ENCODE results near the gene DYNLL1. TPM values are rescaled to one million over a fixed set of nuclear protein-coding genes. Genes with fewer than 3 reads are reported as not detected.

The DYNLL1 gene
- total and polyA plus RNA-seq, 2 of the 13 experiments (the other 11 are each of a cell fraction or from before 2014, with no cell fraction given), result 271 to 294 TPM

DNA sequence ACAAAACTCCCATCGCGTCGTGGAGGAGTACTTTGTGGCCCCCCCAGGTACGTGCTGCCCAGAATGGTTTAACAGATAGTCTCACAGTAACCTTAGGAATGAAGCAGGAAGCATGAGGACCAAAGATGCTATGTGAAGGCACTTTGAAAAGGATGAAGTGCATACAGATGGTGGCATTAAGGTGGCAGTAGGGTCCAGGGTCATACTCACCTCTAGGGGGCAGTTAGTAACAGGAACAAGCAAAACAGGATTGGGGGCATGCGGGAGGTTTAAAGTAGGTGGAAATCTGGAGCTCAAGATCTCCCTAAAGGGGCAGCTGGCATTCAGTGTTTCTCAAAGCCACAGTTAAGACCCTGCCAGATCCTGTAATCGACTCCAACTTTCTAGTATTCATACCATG, 38.8 kb upstream of the DYNLL1 start:
- BruUV-seq (replicated peaks), result no TSS peak
- H3K79me2 ChIP-seq (ENCODE audit: insufficient read depth, low read length), result no peaks in the 10 kb centered on the region
- H3K36me3 ChIP-seq (replicated peaks in 1 of 2; ENCODE audit: control insufficient read depth in 1 of 2, insufficient read depth in 2 of 2, low read length in 2 of 2), result peaks cover 21 to 63% of the 10 kb centered on the region in 2 experiments
- no peak overlapping the region for H3K4me2 ChIP-seq (ENCODE audit: low read depth, low read length)
- no peak overlapping the region for H3K4me3 ChIP-seq (replicated peaks in 1 of 3; ENCODE audit: insufficient read depth in 1 of 3, low read depth in 2 of 3, low read length in 3 of 3)
- CTCF ChIA-PET (ENCODE audit: low intra/inter-chr PET ratio, low total read pairs), result no interaction called here
- H3K27ac ChIP-seq (ENCODE audit: extremely low read length, insufficient read depth, low read length), result no peak overlapping the region
- H3K9me3 ChIP-seq (ENCODE audit: low read length), result no peaks in the 10 kb centered on the region
- H3K27me3 ChIP-seq (ENCODE audit: control insufficient read depth in 1 of 2, insufficient read depth in 2 of 2, low read length in 2 of 2), result no peaks in the 10 kb centered on the region
- in situ Hi-C loops (cut with HindIII; ENCODE audit: extremely low pct_ligation_motif_present, low pct_unique_long_range_greater_than_20kb), result no loop called here
- 0 out of 2 replicates have a peak, but pooled peaks cover 9% of the 10 kb centered on the region for H4K20me1 ChIP-seq (ENCODE audit: insufficient read depth, low read length)
- no peak overlapping the region for H3K9ac ChIP-seq (ENCODE audit: insufficient read depth, low read depth, low read length)
- DNase-seq (ENCODE audit: low spot score), result peak; percentile 24
- no peaks in the 10 kb centered on the region for H3K4me1 ChIP-seq (ENCODE audit: insufficient read depth, low read length)
- POLR2A ChIA-PET, result interaction anchor here (1.2 kb wide), 1 partner anchor 10 kb away, joined by 6 read pairs; no protein-coding TSS in a partner anchor
- intact Hi-C loops (cut with micrococcal nuclease; ENCODE audit: unreplicated experiment), result loop anchor here (5.0 kb wide), 1 partner anchor 75 kb away; the partner anchor contains the start of gene RNF10
- no peak for FAIRE-seq
- ATAC-seq, result peak; percentile 63
- no peak overlapping the region for H2AFZ ChIP-seq (ENCODE audit: low read length)
- 95% methylated on average over 6 of the region's 6 CpGs for WGBS (ENCODE audit: low lambda C conversion rate)
- no peak for TF ChIP-seq HNRNPUL1 (IDR thresholded peaks at IDR 0.05; ENCODE audit: low read depth, low read length)
- peak; percentile 37; the same call in 1 of the 2 replicates for TF ChIP-seq RBFOX2 (IDR thresholded peaks at IDR 0.05; ENCODE audit: low read depth, low read length)
- peak; percentile 40 for TF ChIP-seq STAG1 (CRISPR knock-in tag; IDR thresholded peaks at IDR 0.05)
- TF ChIP-seq, protein P1, sequence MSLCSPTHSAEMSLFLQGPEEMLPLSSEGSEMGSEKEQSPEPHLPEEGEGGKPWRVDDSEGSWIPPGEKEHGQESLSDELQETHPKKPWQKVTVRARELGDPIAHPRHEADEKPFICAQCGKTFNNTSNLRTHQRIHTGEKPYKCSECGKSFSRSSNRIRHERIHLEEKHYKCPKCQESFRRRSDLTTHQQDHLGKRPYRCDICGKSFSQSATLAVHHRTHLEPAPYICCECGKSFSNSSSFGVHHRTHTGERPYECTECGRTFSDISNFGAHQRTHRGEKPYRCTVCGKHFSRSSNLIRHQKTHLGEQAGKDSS (CRISPR knock-in tag; IDR thresholded peaks at IDR 0.05; ENCODE audit: borderline replicate concordance, low read depth), result no peak
- no peak for TF ChIP-seq RCOR2 (CRISPR knock-in tag; IDR thresholded peaks at IDR 0.05)
- TF ChIP-seq, protein P2, sequence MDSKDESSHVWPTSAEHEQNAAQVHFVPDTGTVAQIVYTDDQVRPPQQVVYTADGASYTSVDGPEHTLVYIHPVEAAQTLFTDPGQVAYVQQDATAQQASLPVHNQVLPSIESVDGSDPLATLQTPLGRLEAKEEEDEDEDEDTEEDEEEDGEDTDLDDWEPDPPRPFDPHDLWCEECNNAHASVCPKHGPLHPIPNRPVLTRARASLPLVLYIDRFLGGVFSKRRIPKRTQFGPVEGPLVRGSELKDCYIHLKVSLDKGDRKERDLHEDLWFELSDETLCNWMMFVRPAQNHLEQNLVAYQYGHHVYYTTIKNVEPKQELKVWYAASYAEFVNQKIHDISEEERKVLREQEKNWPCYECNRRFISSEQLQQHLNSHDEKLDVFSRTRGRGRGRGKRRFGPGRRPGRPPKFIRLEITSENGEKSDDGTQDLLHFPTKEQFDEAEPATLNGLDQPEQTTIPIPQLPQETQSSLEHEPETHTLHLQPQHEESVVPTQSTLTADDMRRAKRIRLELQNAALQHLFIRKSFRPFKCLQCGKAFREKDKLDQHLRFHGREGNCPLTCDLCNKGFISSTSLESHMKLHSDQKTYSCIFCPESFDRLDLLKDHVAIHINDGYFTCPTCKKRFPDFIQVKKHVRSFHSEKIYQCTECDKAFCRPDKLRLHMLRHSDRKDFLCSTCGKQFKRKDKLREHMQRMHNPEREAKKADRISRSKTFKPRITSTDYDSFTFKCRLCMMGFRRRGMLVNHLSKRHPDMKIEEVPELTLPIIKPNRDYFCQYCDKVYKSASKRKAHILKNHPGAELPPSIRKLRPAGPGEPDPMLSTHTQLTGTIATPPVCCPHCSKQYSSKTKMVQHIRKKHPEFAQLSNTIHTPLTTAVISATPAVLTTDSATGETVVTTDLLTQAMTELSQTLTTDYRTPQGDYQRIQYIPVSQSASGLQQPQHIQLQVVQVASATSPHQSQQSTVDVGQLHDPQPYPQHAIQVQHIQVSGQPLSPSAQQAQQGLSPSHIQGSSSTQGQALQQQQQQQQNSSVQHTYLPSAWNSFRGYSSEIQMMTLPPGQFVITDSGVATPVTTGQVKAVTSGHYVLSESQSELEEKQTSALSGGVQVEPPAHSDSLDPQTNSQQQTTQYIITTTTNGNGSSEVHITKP (CRISPR knock-in tag; IDR thresholded peaks at IDR 0.05; ENCODE audit: low read depth), result no peak
- TF ChIP-seq ZNF337 (CRISPR knock-in tag; IDR thresholded peaks at IDR 0.05; ENCODE audit: borderline replicate concordance, low read depth), result no peak
- 0 out of 4 replicates have a peak, but pooled peaks of 1 of the 2 experiments have one; percentile 23 for TF ChIP-seq POLR2A (IDR thresholded peaks at IDR 0.05; ENCODE audit: insufficient read depth in 1 of 2, low read depth in 2 of 2, low read length in 2 of 2)
- TF ChIP-seq ZNF878 (CRISPR knock-in tag; IDR thresholded peaks at IDR 0.05), result no peak
- TF ChIP-seq POLR2G (IDR thresholded peaks at IDR 0.05; ENCODE audit: low read depth, low read length), result 0 out of 2 replicates have a peak, but pooled peaks have one; percentile 52
- TF ChIP-seq ZNF746 (CRISPR knock-in tag; IDR thresholded peaks at IDR 0.05), result no peak
- TF ChIP-seq ZNF235 (CRISPR knock-in tag; IDR thresholded peaks at IDR 0.05; ENCODE audit: borderline replicate concordance), result no peak
- no peak for TF ChIP-seq ZEB1 (IDR thresholded peaks at IDR 0.05; ENCODE audit: insufficient replicate concordance, low read depth)
- TF ChIP-seq, protein P3, sequence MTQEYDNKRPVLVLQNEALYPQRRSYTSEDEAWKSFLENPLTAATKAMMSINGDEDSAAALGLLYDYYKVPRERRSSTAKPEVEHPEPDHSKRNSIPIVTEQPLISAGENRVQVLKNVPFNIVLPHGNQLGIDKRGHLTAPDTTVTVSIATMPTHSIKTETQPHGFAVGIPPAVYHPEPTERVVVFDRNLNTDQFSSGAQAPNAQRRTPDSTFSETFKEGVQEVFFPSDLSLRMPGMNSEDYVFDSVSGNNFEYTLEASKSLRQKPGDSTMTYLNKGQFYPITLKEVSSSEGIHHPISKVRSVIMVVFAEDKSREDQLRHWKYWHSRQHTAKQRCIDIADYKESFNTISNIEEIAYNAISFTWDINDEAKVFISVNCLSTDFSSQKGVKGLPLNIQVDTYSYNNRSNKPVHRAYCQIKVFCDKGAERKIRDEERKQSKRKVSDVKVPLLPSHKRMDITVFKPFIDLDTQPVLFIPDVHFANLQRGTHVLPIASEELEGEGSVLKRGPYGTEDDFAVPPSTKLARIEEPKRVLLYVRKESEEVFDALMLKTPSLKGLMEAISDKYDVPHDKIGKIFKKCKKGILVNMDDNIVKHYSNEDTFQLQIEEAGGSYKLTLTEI (CRISPR knock-in tag; conservative IDR thresholded peaks at IDR 0.05), result no peak
- TF ChIP-seq SSRP1 (CRISPR knock-in tag; IDR thresholded peaks at IDR 0.05), result no peak
- peak; percentile 24 for TF ChIP-seq TEAD3 (CRISPR knock-in tag; optimal IDR thresholded peaks at IDR 0.05; ENCODE audit: borderline replicate concordance)
- peak; percentile 66 for TF ChIP-seq RBM22 (optimal IDR thresholded peaks at IDR 0.05; ENCODE audit: low read length)
- TF ChIP-seq ZKSCAN8 (CRISPR knock-in tag; IDR thresholded peaks at IDR 0.05; ENCODE audit: borderline replicate concordance), result 0 out of 2 replicates have a peak, but pooled peaks have one; percentile 35
- no peak for TF ChIP-seq ZNF7 (CRISPR knock-in tag; IDR thresholded peaks at IDR 0.05)
